Parathyroid adenoma (tissue), 2 donors: Measurements from ENCODE around the gene MRPL50.

Source experiments
- H2AFZ ChIP-seq: fragments of 300-600 bp; sonication (generic); one replicate; pipeline ENCODE4 v1.7.0; 2017; ENCODE audit warnings: antibody characterized with exemption, mild to moderate bottlenecking
- H3K27ac ChIP-seq: fragments of 300-600 bp; sonication (generic); one replicate; pipeline ENCODE4 v1.7.0; 2017
- H3K27me3 ChIP-seq: fragments of 300-600 bp; sonication (generic); one replicate; pipeline ENCODE4 v1.7.0; 2017; ENCODE audit warnings: low read length; ENCODE audit not compliant: control insufficient read depth, insufficient read depth
- H3K36me3 ChIP-seq: fragments of 300-600 bp; sonication (generic); one replicate; pipeline ENCODE4 v1.7.0; 2017; ENCODE audit warnings: low read length; ENCODE audit not compliant: control insufficient read depth, insufficient read depth
- H3K4me1 ChIP-seq: fragments of 300-600 bp; sonication (generic); one replicate; pipeline ENCODE4 v1.7.0; 2017; ENCODE audit warnings: control low read depth
- H3K4me2 ChIP-seq: fragments of 300-600 bp; sonication (generic); one replicate; pipeline ENCODE4 v1.7.0; 2017; ENCODE audit warnings: low read length
- H3K4me3 ChIP-seq: fragments of 300-600 bp; sonication (generic); one replicate; pipeline ENCODE4 v1.7.0; 2017; ENCODE audit warnings: low read depth, low read length
- H3K79me2 ChIP-seq: fragments of 300-600 bp; sonication (generic); one replicate; pipeline ENCODE4 v1.7.0; 2017; ENCODE audit warnings: control low read depth
- H3K9ac ChIP-seq: fragments of 300-600 bp; sonication (generic); one replicate; pipeline ENCODE4 v1.7.0; 2017; ENCODE audit warnings: mild to moderate bottlenecking
- H3K9me3 ChIP-seq: fragments of 300-600 bp; sonication (generic); one replicate; pipeline ENCODE4 v1.7.0; 2017; ENCODE audit warnings: low read length; ENCODE audit not compliant: control insufficient read depth
- CTCF ChIP-seq: fragments of 300-600 bp; sonication (generic); IDR thresholded peaks from one replicate; pipeline ENCODE4 v1.7.0; 2017; ENCODE audit warnings: antibody characterized with exemption, mild to moderate bottlenecking
- donor health status: primary hyperparathyroidism.

Gene MRPL50

GRCh38 chr9:101341958-101342357 lies 56.5 kb downstream of the MRPL50 start:
- no peak overlapping the region for H3K4me2 ChIP-seq
- no peaks in the 10 kb centered on the region for H3K36me3 ChIP-seq
- H3K79me2 ChIP-seq = no peaks in the 10 kb centered on the region
- no peak overlapping the region for H3K27ac ChIP-seq
- no peak overlapping the region for H2AFZ ChIP-seq
- H3K27me3 ChIP-seq = no peaks in the 10 kb centered on the region
- H3K4me3 ChIP-seq = no peak overlapping the region
- no peak for TF ChIP-seq CTCF
- H3K9me3 ChIP-seq = no peaks in the 10 kb centered on the region
- H3K4me1 ChIP-seq = no peaks in the 10 kb centered on the region
- H3K9ac ChIP-seq = no peak overlapping the region
